ENCODE data around the gene VGLL1.

DNA sequence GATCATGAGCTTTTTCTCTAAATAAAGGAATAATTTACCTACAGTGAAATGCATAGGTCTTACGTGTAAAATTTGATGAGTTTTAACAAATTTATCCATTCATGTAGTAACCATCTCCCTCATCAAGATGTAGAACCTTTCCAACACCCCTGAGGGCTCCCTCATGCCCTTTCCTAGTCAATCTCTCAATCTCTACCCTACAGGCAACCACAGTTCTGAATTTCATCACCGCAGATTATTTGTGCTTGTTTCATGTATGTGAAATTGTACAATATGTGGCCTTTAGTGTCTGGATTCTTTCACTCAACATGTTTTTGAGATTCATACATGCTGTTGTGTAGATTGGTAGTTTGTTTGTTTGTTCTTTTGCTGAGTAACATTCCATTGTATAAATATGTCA, 2.1 kb downstream of the VGLL1 start:
- TF ChIP-seq, protein P1, sequence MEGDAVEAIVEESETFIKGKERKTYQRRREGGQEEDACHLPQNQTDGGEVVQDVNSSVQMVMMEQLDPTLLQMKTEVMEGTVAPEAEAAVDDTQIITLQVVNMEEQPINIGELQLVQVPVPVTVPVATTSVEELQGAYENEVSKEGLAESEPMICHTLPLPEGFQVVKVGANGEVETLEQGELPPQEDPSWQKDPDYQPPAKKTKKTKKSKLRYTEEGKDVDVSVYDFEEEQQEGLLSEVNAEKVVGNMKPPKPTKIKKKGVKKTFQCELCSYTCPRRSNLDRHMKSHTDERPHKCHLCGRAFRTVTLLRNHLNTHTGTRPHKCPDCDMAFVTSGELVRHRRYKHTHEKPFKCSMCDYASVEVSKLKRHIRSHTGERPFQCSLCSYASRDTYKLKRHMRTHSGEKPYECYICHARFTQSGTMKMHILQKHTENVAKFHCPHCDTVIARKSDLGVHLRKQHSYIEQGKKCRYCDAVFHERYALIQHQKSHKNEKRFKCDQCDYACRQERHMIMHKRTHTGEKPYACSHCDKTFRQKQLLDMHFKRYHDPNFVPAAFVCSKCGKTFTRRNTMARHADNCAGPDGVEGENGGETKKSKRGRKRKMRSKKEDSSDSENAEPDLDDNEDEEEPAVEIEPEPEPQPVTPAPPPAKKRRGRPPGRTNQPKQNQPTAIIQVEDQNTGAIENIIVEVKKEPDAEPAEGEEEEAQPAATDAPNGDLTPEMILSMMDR (conservative IDR thresholded peaks at IDR 0.05; ENCODE audit: low read depth in 2 of 2), result no peak
- TF ChIP-seq JUNB (IDR thresholded peaks at IDR 0.05; ENCODE audit: unreplicated experiment), result no peak
- no peak for TF ChIP-seq POLR2AphosphoS5 (IDR thresholded peaks at IDR 0.05; ENCODE audit: low read depth)
- TF ChIP-seq EZH2phosphoT487 (IDR thresholded peaks at IDR 0.05; ENCODE audit: unreplicated experiment), result no peak
- TF ChIP-seq CREB1 (CRISPR knock-in tag; IDR thresholded peaks at IDR 0.05; ENCODE audit: low read depth), result no peak
